ENCODE data around the gene EFNA3. TPM values are rescaled to one million over a fixed set of nuclear protein-coding genes. Genes with fewer than 3 reads are reported as not detected.

The EFNA3 gene
- total and polyA plus RNA-seq, 2 experiments from 2014 or later: 10.3 to 13.6 TPM

GRCh38 chr1:155076371-155076770, 2.3 kb upstream of the EFNA3 start (continued):
- TF ChIP-seq STAT1 (IDR thresholded peaks at IDR 0.05; ENCODE audit: unreplicated experiment): no peak
- TF ChIP-seq EZH2 (IDR thresholded peaks at IDR 0.05; ENCODE audit: low read depth, unreplicated experiment): no peak
- no peak for TF ChIP-seq ETS1 (IDR thresholded peaks at IDR 0.05)
- TF ChIP-seq EZH2phosphoT487 (IDR thresholded peaks at IDR 0.05; ENCODE audit: unreplicated experiment): no peak

GRCh38 chr1:155077346-155077745, 1.3 kb upstream of the EFNA3 start:
- Histone ChIP-seq H3K4me3 (no peak overlapping the region), H3K79me2 (replicated peaks; ENCODE audit: insufficient read depth) (no peaks in the 10 kb centered on the region), H3K4me2 (no peak overlapping the region), H4K20me1 (replicated peaks; ENCODE audit: insufficient read depth) (peaks cover 6% of the 10 kb centered on the region; the same call in 1 of the 2 replicates), H2AFZ (no peak overlapping the region), H3K27me3 (ENCODE audit: insufficient read depth) (peaks cover 79% of the 10 kb centered on the region), H3F3A (replicated peaks; ENCODE audit: low read depth) (peaks cover 9% of the 10 kb centered on the region), H3K36me3 (ENCODE audit: insufficient read depth) (no peaks in the 10 kb centered on the region), H3K9me2 (ENCODE audit: insufficient read depth) (no peaks in the 10 kb centered on the region), H3K4me1 (ENCODE audit: insufficient read depth) (peaks cover 25% of the 10 kb centered on the region), H3K27ac (ENCODE audit: low read depth) (no peak overlapping the region)
- no peaks in the 10 kb centered on the region for H3K9me3 Mint-ChIP-seq
- H3K27me3 Mint-ChIP-seq (ENCODE audit: insufficient read depth, low read depth, poor library complexity): peaks cover 61% of the 10 kb centered on the region
- peaks cover 30% of the 10 kb centered on the region for H3K4me1 Mint-ChIP-seq
- no peak overlapping the region for H3K27ac Mint-ChIP-seq
- H3K36me3 Mint-ChIP-seq (ENCODE audit: low read depth): no peaks in the 10 kb centered on the region; the same call in 2 of the 3 replicates
- peak overlapping the region; percentile 6; the same call in 2 of the 3 replicates for H3K4me3 Mint-ChIP-seq
- DNase-seq (ENCODE audit: low spot score) (no peak), ATAC-seq (no peak)
- TF ChIP-seq CREB1 (CRISPR knock-in tag; IDR thresholded peaks at IDR 0.05; ENCODE audit: low read depth) (no peak), EZH2phosphoT487 (IDR thresholded peaks at IDR 0.05; ENCODE audit: unreplicated experiment) (no peak), ZNF331 (CRISPR knock-in tag; IDR thresholded peaks at IDR 0.05; ENCODE audit: low read depth) (no peak), REST (IDR thresholded peaks at IDR 0.05; ENCODE audit: unreplicated experiment) (no peak), CTCF (conservative IDR thresholded peaks at IDR 0.05; ENCODE audit: low read depth in 2 of 2) (no peak), EZH2 (IDR thresholded peaks at IDR 0.05; ENCODE audit: low read depth, unreplicated experiment) (no peak), ETS1 (IDR thresholded peaks at IDR 0.05) (no peak), ZNF462 (CRISPR knock-in tag; IDR thresholded peaks at IDR 0.05) (no peak), JUNB (IDR thresholded peaks at IDR 0.05; ENCODE audit: unreplicated experiment) (no peak), ZNF114 (CRISPR knock-in tag; IDR thresholded peaks at IDR 0.05) (no peak), STAT1 (IDR thresholded peaks at IDR 0.05; ENCODE audit: unreplicated experiment) (no peak)
